Caki2 (cell line): ENCODE results near the gene TNS3. TPM values are rescaled to one million over a fixed set of nuclear protein-coding genes. Genes with fewer than 3 reads are reported as not detected.

Experiments used
- DNase-seq: peaks from one replicate; pipeline ENCODE4 v3.0.0-alpha.2; 2015; ENCODE audit warnings: low read depth
- in situ Hi-C: cut with HindIII; loops from 2 replicates; pipeline ENCODE4 v1.10.0; 2016; ENCODE audit warnings: low sequenced_read_pairs, low pct_unique_long_range_greater_than_20kb, mixed read lengths
- total RNA-seq: library from RNA; depleted of rRNA; stranded (reverse); fragments of >200 nt; shearing (Covaris generic); gene quantifications from 2 replicates; pipeline ENCODE4 v1.2.3, GENCODE V29; 2014; ENCODE audit warnings: low replicate concordance

TNS3 gene
- total RNA-seq, 1 experiment from 2014 or later: 50.5 TPM

- DNase-seq: no peak
- in situ Hi-C loops: no loop called here
Measured at GRCh38 chr7:47299496-47299895, 282.4 kb downstream of the TNS3 start.

DNA sequence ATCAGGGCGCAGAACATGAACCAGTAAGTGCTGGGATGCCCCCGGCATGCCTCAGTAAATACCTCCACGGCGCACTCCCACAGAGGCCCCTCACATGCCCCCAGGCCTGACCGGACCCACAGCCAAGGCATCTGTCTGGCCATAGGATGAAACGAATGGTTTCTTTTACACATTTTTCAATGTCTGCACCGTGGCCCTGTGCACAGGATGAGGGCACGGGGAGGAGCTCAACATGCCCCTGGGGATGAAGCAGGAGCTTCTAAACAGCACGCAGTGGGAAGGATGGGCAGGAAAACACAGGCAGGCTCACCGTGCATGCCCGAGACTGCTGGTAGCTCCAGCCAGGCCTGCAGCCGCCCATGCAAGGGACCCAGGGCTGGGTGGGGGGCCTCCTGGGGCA, 283.3 kb downstream of the TNS3 start:
- no peak for DNase-seq
- in situ Hi-C loops: no loop called here

GRCh38 chr7:47297120-47297519, 284.8 kb downstream of the TNS3 start:
- in situ Hi-C loops: no loop called here
- no peak for DNase-seq

GRCh38 chr7:47295606-47296005, 286.3 kb downstream of the TNS3 start:
- in situ Hi-C loops: no loop called here
- no peak for DNase-seq

DNA sequence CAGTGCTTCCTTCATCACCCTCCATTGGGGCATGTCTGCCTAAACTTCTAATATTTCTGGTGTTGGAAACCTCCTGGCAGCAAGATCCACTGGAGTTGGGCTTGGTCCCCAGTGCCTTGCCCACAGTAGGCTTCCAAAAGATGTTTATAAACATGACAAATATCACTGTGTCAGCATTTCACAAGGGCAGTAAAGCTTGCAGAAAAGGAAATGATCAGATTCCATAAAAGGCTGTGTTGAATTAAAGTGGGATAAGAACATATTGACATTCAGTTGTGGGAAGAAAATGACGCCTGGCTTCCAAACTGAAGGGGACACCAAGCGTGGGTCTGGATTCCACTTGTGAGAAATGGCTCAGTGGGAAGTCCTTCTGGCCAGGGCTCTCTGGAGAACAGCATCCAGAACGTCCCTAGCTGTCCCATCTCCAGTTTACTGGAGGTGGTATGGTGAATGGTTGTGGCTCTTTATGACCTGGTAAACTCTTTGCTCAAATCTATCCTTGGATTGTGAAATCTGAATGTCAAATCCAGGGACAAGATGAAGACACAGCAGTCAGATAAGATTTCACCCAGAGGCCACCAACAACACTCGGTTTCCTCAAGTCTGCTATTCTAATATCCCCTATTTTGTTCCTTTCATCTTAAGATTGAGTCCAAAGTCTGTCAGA, 287.2 kb downstream of the TNS3 start:
- in situ Hi-C loops: no loop called here
- no peak for DNase-seq

DNA sequence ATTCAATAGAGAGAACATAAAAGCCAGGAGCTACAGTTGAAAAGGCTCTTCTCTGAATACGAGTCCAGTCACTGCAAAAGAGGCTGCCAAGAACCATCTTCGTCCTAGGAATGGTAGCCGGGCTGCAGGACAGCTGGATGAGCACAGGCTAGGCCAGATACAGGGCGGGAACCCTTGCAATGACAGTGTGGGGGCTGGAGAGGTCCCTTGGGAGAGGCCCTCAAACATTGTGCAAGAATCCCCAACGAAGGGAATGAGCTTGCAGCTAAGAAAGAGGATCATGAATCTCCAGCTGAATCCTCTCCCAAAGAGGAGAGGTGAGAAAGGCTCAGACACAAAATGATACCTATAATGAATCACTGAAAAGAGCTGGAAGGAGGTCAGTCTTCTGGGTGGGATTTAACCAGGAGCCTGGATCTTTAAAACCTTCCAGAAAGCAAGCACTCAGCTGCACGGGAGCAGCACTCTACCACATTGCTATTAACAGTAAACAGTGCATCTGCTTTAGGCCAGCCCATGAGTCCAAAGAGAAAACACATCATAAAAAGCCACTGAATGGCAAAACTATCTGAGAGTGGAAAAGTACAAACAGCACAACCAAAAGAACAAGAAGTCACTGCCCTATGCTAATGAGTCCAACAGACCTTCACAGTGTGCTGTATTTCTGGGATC, 287.9 kb downstream of the TNS3 start:
- DNase-seq: no peak
- in situ Hi-C loops: no loop called here

- in situ Hi-C loops: no loop called here
Measured at GRCh38 chr7:47292832-47293309, 289.0 kb downstream of the TNS3 start.

GRCh38 chr7:47291461-47292081, 290.3 kb downstream of the TNS3 start:
- DNase-seq: peak; percentile 83
- in situ Hi-C loops: no loop called here

More at GRCh38 chr7:47292832-47293309, 289.0 kb downstream of the TNS3 start:
- DNase-seq: no peak

DNA sequence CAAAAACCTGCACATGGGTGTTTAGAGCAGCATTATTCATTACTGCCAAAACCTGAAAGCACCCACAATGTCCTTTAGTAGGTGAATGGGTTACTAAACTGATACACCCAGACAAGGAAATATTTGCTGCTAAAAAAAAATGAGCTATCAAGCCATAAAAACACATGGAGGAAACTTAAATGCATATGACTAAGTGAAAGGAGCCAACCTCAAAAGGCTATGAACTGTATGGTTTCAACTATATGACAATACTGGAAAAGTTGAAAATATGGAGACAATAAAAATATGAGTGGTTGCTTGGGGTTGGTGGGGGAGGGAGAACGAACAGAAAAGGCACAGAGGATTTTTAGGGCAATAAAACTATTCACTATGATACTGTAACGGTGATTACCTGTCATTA, 291.0 kb downstream of the TNS3 start:
- DNase-seq: no peak
- in situ Hi-C loops: no loop called here

DNA sequence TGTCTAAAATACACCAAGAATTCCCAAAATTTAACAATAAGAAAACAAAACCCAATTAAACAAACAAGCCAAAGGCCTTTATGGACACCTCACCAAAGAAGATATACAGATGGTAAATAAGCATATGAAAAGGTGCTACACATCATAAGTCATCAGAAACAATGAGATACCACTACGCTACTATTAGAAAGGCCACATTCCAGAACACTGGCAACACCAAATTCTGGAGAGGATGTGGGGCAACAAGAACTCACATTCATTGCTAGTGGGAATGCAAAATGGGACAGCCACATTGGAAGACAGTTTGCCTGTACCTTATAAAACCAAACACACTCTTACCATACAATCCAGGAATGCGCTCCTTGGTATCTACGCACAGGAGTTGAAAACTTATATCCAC, 291.4 kb downstream of the TNS3 start:
- in situ Hi-C loops: no loop called here
- DNase-seq: no peak

GRCh38 chr7:47288060-47288459, 293.9 kb downstream of the TNS3 start:
- in situ Hi-C loops: no loop called here
- no peak for DNase-seq

DNA sequence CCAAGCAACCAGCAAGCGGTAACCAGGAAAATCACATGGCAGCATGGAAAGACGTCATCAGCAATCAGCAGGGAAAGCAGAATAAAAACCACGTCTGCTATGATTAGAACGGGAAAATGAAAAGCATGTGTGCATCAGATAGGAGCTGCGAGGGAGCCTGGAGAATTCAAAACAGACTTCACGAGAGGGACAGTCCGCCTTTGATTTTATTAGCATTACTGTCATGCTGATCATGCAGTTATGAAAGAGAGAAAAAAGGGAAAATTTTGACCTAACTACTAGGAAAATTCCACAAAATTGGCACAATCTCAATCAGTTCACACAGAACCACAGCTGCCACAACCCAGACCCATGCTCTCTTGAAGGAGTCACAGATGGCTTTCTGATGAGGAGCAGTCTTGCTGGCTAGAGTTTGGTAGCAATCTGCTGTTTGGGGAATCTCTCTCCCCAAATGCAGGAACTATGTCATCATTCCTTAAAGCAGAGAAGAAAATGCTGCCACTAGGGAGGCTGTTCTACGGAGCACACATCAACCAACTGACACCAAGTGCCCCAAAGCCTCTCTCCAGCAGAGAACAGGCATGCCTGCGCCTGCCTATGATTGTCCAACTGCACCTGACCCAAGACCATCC, 295.9 kb downstream of the TNS3 start:
- in situ Hi-C loops: no loop called here
- DNase-seq: no peak

GRCh38 chr7:47284691-47285635, 296.9 kb downstream of the TNS3 start:
- DNase-seq: no peak
- in situ Hi-C loops: no loop called here

DNA sequence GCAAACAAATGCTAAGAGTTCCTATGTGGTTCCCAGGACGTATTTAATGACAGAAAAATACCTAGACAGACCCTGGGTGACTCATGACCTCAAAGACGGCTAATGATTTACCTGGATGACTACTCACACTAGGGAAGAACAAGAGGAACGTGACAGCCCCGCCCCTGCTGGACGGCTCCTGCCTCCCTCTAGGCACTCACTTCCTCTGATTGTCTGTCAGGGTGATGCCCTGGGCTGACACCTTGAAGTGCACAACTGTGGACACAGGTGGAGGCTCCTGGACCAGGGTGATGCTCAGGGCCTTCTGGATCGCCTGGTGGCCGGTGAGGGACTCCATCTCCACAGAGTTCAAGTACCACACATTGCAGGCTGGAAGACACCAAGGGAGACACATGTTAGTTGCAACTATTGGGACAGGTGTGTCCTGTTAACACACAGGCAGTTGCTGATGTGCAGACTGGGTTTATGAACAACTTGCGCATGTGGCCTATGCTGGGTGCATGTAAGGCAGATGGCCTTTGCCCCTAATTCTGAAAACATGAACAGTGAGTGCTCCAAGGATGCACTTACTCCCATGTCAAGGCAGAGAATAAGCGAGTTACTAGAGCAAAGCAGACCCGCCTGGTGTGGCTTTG, 298.3 kb downstream of the TNS3 start:
- in situ Hi-C loops: no loop called here
- DNase-seq: peak; percentile 93

DNA sequence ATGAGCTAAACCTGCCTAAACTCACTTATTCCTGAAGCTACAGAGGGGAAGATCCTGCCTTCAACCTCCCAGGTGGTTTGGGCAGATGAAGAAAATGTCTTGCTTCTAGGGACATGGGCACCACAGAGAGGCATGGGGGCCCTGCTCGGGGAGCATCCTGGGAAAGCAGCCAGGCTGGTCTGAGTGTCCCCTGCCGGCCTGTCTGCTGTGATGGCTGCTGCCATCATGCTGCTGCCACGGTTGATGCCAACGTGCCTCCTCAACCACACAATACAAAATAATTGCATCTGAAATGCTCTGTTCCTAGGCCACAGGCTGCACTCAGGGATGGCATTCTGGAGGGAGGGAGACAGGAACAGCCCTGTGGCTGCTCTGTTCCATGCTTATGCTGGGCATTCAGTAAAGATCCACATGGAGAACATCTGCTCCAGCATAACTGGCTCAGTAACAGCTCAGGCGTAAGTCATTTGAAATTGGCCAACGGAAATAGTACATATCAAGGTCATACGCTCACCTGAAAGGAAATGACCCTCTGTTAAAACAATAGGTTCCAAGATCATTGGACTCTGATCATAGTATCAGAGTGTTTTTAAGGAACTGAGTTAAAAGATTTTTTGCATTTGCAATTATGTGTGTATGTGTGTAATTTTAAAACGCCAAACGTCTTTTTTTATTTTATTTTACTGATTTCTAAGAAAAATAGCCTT, 299.0 kb downstream of the TNS3 start:
- in situ Hi-C loops: no loop called here
- DNase-seq: no peak

- no peak for DNase-seq
- in situ Hi-C loops: no loop called here
Measured at GRCh38 chr7:47281966-47282643, 299.8 kb downstream of the TNS3 start.

- in situ Hi-C loops: no loop called here
- DNase-seq: no peak
Measured at GRCh38 chr7:47281161-47281560, 300.8 kb downstream of the TNS3 start.
